Liver (tissue), 9 donors: ENCODE measurements around the gene TOX2. TPM values are rescaled to one million over a fixed set of nuclear protein-coding genes. Genes with fewer than 3 reads are reported as not detected.

Source experiments
- DNase-seq: peaks from one replicate; pipeline ENCODE4 v3.0.0-alpha.2; 2017; ENCODE audit warnings: low spot score
- H3K27ac ChIP-seq, 2 donors: one replicate each; pipeline ENCODE4 v1.7.0; 2013; ENCODE audit warnings: inconsistent platforms in 2 of 2, low read length in 2 of 2, control low read depth in 1 of 2, low read depth in 1 of 2, mild to moderate bottlenecking in 1 of 2
- H3K27me3 ChIP-seq, 4 donors: one replicate each; pipeline versions ENCODE4 v1.6.1 to v1.7.0; 2013; ENCODE audit warnings: low read length in 3 of 4, inconsistent platforms in 1 of 4, mild to moderate bottlenecking in 1 of 4, moderate library complexity in 1 of 4; ENCODE audit not compliant: control insufficient read depth in 4 of 4, insufficient read depth in 4 of 4
- H3K36me3 ChIP-seq, 4 donors: one replicate each; pipeline versions ENCODE4 v1.6.1 to v1.7.0; 2013; ENCODE audit warnings: low read length in 3 of 4, mild to moderate bottlenecking in 3 of 4, low read depth in 1 of 4, moderate library complexity in 1 of 4; ENCODE audit not compliant: control insufficient read depth in 4 of 4, insufficient read depth in 3 of 4
- H3K4me1 ChIP-seq, 4 donors: one replicate each; pipeline versions ENCODE4 v1.6.1 to v1.7.0; 2013; ENCODE audit warnings: low read length in 3 of 4, mild to moderate bottlenecking in 3 of 4, moderate library complexity in 1 of 4; ENCODE audit not compliant: control insufficient read depth in 4 of 4, insufficient read depth in 4 of 4
- H3K4me3 ChIP-seq, 3 donors: one replicate each; pipeline versions ENCODE4 v1.6.1 to v1.7.0; 2013; ENCODE audit warnings: low read length in 3 of 3, control low read depth in 1 of 3, low read depth in 1 of 3, mild to moderate bottlenecking in 1 of 3
- H3K9ac ChIP-seq, 2 donors: one replicate each; pipeline ENCODE4 v1.7.0; 2013; ENCODE audit warnings: low read length in 2 of 2, mild to moderate bottlenecking in 2 of 2, moderate library complexity in 2 of 2, control low read depth in 1 of 2, low read depth in 1 of 2
- H3K9me3 ChIP-seq, 4 donors: one replicate each; pipeline versions ENCODE4 v1.6.1 to v1.7.0; 2013; ENCODE audit warnings: low read length in 3 of 4; ENCODE audit not compliant: control insufficient read depth in 4 of 4
- ATF3 ChIP-seq: IDR thresholded peaks from 2 replicates; pipeline ENCODE4 v1.6.1; 2016; ENCODE audit warnings: antibody characterized with exemption
- EGR1 ChIP-seq, 2 donors: IDR thresholded peaks; 2 replicates each; pipeline ENCODE4 v1.6.1; 2016 to 2018; ENCODE audit warnings: antibody characterized with exemption in 2 of 2, low read depth in 2 of 2
- FOXA1 ChIP-seq: IDR thresholded peaks from 2 replicates; pipeline ENCODE4 v1.6.1; 2016; ENCODE audit warnings: antibody characterized with exemption
- FOXA2 ChIP-seq: IDR thresholded peaks from 2 replicates; pipeline ENCODE4 v1.6.1; 2016; ENCODE audit warnings: antibody characterized with exemption
- GABPA ChIP-seq, 2 donors: IDR thresholded peaks in 1 of 2; conservative IDR thresholded peaks in 1 of 2; 2 replicates each; pipeline ENCODE4 v1.6.1; 2016; ENCODE audit warnings: antibody characterized with exemption in 2 of 2, mild to moderate bottlenecking in 1 of 2, moderate library complexity in 1 of 2
- HNF4A ChIP-seq, 2 donors: conservative IDR thresholded peaks; 2 replicates each; pipeline ENCODE4 v1.6.1; 2016; ENCODE audit warnings: antibody characterized with exemption in 2 of 2, mild to moderate bottlenecking in 2 of 2
- HNF4G ChIP-seq: IDR thresholded peaks from 2 replicates; pipeline ENCODE4 v1.6.1; 2016; ENCODE audit warnings: antibody characterized with exemption
- JUND ChIP-seq, 2 donors: IDR thresholded peaks; 2 replicates each; pipeline ENCODE4 v1.6.1; 2016; ENCODE audit warnings: antibody characterized with exemption in 2 of 2
- NR2F2 ChIP-seq: IDR thresholded peaks from 2 replicates; pipeline ENCODE4 v1.6.1; 2016; ENCODE audit warnings: antibody characterized with exemption
- RAD21 ChIP-seq, 2 donors: IDR thresholded peaks; 2 replicates each; pipeline ENCODE4 v1.6.1; 2016; ENCODE audit warnings: antibody characterized with exemption in 2 of 2, mild to moderate bottlenecking in 2 of 2
- REST ChIP-seq: IDR thresholded peaks from 2 replicates; pipeline ENCODE4 v1.6.1; 2016; ENCODE audit warnings: antibody characterized with exemption, mild to moderate bottlenecking
- RXRA ChIP-seq, 2 donors: IDR thresholded peaks; 2 replicates each; pipeline ENCODE4 v1.6.1; 2017 to 2018; ENCODE audit warnings: antibody characterized with exemption in 2 of 2, mild to moderate bottlenecking in 1 of 2
- SP1 ChIP-seq: IDR thresholded peaks from 2 replicates; pipeline ENCODE4 v1.6.1; 2018; ENCODE audit warnings: antibody characterized with exemption, mild to moderate bottlenecking
- TAF1 ChIP-seq: conservative IDR thresholded peaks from 2 replicates; pipeline ENCODE4 v1.6.1; 2016; ENCODE audit warnings: antibody characterized with exemption, mild to moderate bottlenecking
- YY1 ChIP-seq: IDR thresholded peaks from 2 replicates; pipeline ENCODE4 v1.6.1; 2016; ENCODE audit warnings: antibody characterized with exemption, mild to moderate bottlenecking
- WGBS: extraction: QIAGEN DNeasy Blood & Tissue Kit; methylation state at CpG from one replicate; pipeline ENCODE4 v1.1.7; 2013; 5-methylcytosine and 5-hydroxymethylcytosine counted together
- polyA plus RNA-seq, 2 donors: library from polyadenylated mRNA; stranded (reverse) in 1 of 2; unstranded in 1 of 2; fragments of 200-250 nt in 1 of 2; fragments of >200 nt in 1 of 2; fragmentation: Nextera tagmentation in 1 of 2; extraction: Ambion mirVana in 1 of 2; gene quantifications; one replicate each; pipeline versions ENCODE4 v1.2.1 to v1.2.3, GENCODE V29; 2013 to 2015
- total RNA-seq, 2 donors: library from RNA; depleted of rRNA; stranded (reverse); fragments of >200 nt; gene quantifications; one replicate each; pipeline ENCODE4 v1.2.3, GENCODE V29; 2014
- TF ChIP-seq, protein P1 (sequence below): fragments of 150-350 bp; IDR thresholded peaks from 2 replicates; pipeline ENCODE4 v1.5.1; 2017; ENCODE audit warnings: improper control_type of control experiment, low read depth, low read length; ENCODE audit not compliant: missing input control
- TF ChIP-seq, protein P2 (sequence below): IDR thresholded peaks from 2 replicates; pipeline ENCODE4 v1.6.1; 2016; ENCODE audit warnings: antibody characterized with exemption
- TF ChIP-seq, protein P3 (sequence below): IDR thresholded peaks from 2 replicates; pipeline ENCODE4 v1.6.1; 2016; ENCODE audit warnings: antibody characterized with exemption
- donor health status: healthy.
- donor health status: healthy.
- donor health status: healthy.
- donor health status: healthy.
- donor health status: healthy.

Gene TOX2
- total and polyA plus RNA-seq, 4 donors = 0.33 to 2.7 (median 1.4) TPM

GRCh38 chr20:44034451-44034850 is 119.8 kb downstream of the TOX2 start:
- no peaks in the 10 kb centered on the region for H3K4me1 ChIP-seq
- no peaks in the 10 kb centered on the region for H3K9me3 ChIP-seq
- WGBS = 65% methylated on average over 1 of the region's 1 CpG
- H3K9ac ChIP-seq = no peak overlapping the region
- DNase-seq = no peak
- TF ChIP-seq RXRA (IDR thresholded peaks at IDR 0.05) (no peak), NR2F2 (no peak), HNF4G (no peak), REST (no peak), TAF1 (no peak), RAD21 (IDR thresholded peaks at IDR 0.05) (no peak), EGR1 (IDR thresholded peaks at IDR 0.05; ENCODE audit: low read depth in 2 of 2) (no peak), SP1 (no peak), ATF3 (no peak), HNF4A (conservative IDR thresholded peaks at IDR 0.05) (no peak), JUND (IDR thresholded peaks at IDR 0.05) (no peak), GABPA (IDR thresholded peaks at IDR 0.05 in 1 of 2, conservative IDR thresholded peaks at IDR 0.05 in 1 of 2) (no peak), FOXA2 (no peak), FOXA1 (no peak), YY1 (no peak)
- TF ChIP-seq, protein P1, sequence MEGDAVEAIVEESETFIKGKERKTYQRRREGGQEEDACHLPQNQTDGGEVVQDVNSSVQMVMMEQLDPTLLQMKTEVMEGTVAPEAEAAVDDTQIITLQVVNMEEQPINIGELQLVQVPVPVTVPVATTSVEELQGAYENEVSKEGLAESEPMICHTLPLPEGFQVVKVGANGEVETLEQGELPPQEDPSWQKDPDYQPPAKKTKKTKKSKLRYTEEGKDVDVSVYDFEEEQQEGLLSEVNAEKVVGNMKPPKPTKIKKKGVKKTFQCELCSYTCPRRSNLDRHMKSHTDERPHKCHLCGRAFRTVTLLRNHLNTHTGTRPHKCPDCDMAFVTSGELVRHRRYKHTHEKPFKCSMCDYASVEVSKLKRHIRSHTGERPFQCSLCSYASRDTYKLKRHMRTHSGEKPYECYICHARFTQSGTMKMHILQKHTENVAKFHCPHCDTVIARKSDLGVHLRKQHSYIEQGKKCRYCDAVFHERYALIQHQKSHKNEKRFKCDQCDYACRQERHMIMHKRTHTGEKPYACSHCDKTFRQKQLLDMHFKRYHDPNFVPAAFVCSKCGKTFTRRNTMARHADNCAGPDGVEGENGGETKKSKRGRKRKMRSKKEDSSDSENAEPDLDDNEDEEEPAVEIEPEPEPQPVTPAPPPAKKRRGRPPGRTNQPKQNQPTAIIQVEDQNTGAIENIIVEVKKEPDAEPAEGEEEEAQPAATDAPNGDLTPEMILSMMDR = no peak
- TF ChIP-seq, protein P2, sequence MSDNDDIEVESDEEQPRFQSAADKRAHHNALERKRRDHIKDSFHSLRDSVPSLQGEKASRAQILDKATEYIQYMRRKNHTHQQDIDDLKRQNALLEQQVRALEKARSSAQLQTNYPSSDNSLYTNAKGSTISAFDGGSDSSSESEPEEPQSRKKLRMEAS = no peak
- TF ChIP-seq, protein P3, sequence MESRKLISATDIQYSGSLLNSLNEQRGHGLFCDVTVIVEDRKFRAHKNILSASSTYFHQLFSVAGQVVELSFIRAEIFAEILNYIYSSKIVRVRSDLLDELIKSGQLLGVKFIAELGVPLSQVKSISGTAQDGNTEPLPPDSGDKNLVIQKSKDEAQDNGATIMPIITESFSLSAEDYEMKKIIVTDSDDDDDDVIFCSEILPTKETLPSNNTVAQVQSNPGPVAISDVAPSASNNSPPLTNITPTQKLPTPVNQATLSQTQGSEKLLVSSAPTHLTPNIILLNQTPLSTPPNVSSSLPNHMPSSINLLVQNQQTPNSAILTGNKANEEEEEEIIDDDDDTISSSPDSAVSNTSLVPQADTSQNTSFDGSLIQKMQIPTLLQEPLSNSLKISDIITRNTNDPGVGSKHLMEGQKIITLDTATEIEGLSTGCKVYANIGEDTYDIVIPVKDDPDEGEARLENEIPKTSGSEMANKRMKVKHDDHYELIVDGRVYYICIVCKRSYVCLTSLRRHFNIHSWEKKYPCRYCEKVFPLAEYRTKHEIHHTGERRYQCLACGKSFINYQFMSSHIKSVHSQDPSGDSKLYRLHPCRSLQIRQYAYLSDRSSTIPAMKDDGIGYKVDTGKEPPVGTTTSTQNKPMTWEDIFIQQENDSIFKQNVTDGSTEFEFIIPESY = no peak
- no peaks in the 10 kb centered on the region for H3K27me3 ChIP-seq
- H3K27ac ChIP-seq = no peak overlapping the region
- no peak overlapping the region for H3K4me3 ChIP-seq
- no peaks in the 10 kb centered on the region for H3K36me3 ChIP-seq
